ENCODE results near the gene OLFML1.

Gene OLFML1

DNA sequence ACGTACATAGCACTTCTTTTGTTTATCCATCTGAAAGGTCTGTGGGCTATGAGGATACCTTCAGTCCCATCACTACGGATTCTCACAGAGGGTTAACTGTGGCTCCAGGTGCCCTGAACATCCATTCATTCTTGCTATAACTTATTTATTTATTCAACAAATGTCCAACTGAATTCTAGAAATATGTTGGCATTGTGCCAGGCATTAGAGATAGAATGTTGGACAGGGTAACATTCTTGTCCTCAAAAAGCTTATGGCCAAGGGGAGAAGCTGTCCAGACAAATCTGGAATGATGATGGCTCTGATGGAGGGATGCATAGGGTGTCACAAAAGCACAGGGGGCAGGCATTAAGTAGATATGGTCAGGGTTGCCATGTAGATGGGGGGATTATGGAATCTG is 8.4 kb downstream of the OLFML1 start (continued):
- TF ChIP-seq, protein P1, sequence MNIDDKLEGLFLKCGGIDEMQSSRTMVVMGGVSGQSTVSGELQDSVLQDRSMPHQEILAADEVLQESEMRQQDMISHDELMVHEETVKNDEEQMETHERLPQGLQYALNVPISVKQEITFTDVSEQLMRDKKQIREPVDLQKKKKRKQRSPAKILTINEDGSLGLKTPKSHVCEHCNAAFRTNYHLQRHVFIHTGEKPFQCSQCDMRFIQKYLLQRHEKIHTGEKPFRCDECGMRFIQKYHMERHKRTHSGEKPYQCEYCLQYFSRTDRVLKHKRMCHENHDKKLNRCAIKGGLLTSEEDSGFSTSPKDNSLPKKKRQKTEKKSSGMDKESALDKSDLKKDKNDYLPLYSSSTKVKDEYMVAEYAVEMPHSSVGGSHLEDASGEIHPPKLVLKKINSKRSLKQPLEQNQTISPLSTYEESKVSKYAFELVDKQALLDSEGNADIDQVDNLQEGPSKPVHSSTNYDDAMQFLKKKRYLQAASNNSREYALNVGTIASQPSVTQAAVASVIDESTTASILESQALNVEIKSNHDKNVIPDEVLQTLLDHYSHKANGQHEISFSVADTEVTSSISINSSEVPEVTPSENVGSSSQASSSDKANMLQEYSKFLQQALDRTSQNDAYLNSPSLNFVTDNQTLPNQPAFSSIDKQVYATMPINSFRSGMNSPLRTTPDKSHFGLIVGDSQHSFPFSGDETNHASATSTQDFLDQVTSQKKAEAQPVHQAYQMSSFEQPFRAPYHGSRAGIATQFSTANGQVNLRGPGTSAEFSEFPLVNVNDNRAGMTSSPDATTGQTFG (tag by site-specific recombination; IDR thresholded peaks at IDR 0.05; ENCODE audit: borderline replicate concordance): no peak
- TF ChIP-seq ZNF555 (tag by site-specific recombination; conservative IDR thresholded peaks at IDR 0.05) (no peak), ZSCAN16 (tag by site-specific recombination; IDR thresholded peaks at IDR 0.05) (no peak), ZBTB1 (tag by site-specific recombination; IDR thresholded peaks at IDR 0.05) (no peak), HOXC10 (CRISPR knock-in tag; IDR thresholded peaks at IDR 0.05) (no peak)

DNA sequence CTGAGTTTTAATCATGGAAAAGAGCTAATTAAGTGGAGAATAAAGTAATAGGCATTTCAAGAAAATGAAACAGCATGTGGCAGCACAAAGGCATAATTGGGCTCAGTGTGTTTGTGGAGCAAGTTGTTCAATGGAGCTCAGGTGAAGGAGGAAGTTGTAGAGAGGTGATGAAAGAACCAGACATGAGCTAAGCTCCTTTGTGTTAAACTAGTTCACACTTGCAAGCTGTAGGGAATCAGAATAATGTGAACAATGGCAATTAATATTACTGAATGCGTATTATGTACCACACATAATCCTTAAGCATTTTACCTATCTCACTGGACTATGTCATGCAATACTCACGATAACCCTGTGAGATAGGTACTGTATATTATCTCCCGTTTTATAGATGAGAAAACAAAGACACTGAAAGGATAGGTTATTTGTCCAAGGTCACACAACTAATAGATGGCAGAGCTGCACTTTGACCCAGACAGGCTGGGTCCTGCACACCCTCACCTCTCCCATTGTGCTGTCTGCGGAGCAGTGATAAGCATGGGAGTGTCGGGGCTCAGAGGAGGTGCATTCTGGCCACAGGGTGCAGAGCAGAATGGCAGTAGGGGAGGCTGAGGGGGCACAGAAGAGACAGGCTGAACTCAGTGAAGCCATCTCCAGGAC is 8.9 kb downstream of the OLFML1 start:
- Histone ChIP-seq H3K27ac (ENCODE audit: extremely low read depth, low read depth, low read length) (no peak overlapping the region), H3K4me1 (ENCODE audit: control insufficient read depth, insufficient read depth, low read length) (no peaks in the 10 kb centered on the region), H3K9me3 (ENCODE audit: control insufficient read depth, insufficient read depth, low read depth, low read length) (no peaks in the 10 kb centered on the region), H3K4me3 (ENCODE audit: low read depth, low read length) (no peak overlapping the region), H3K36me3 (ENCODE audit: control insufficient read depth in 2 of 2, insufficient read depth in 1 of 2, low read length in 2 of 2) (no peaks in the 10 kb centered on the region)
- TF ChIP-seq ZNF223 (tag by site-specific recombination; IDR thresholded peaks at IDR 0.05): no peak
- no peak for TF ChIP-seq GLI2 (tag by site-specific recombination; IDR thresholded peaks at IDR 0.05; ENCODE audit: borderline replicate concordance, low read depth)
- no peak for TF ChIP-seq ZFP37 (tag by site-specific recombination; IDR thresholded peaks at IDR 0.05)
- TF ChIP-seq GLIS2 (tag by site-specific recombination; IDR thresholded peaks at IDR 0.05): no peak
- TF ChIP-seq, protein P2, sequence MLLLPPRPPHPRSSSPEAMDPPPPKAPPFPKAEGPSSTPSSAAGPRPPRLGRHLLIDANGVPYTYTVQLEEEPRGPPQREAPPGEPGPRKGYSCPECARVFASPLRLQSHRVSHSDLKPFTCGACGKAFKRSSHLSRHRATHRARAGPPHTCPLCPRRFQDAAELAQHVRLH (tag by site-specific recombination; IDR thresholded peaks at IDR 0.05): no peak
- TF ChIP-seq KLF1 (tag by site-specific recombination; IDR thresholded peaks at IDR 0.05): no peak
- TF ChIP-seq ZNF23 (tag by site-specific recombination; IDR thresholded peaks at IDR 0.05; ENCODE audit: borderline replicate concordance): no peak
- ChIA-PET CTCF (no interaction called here), POLR2A (no interaction called here)

DNA sequence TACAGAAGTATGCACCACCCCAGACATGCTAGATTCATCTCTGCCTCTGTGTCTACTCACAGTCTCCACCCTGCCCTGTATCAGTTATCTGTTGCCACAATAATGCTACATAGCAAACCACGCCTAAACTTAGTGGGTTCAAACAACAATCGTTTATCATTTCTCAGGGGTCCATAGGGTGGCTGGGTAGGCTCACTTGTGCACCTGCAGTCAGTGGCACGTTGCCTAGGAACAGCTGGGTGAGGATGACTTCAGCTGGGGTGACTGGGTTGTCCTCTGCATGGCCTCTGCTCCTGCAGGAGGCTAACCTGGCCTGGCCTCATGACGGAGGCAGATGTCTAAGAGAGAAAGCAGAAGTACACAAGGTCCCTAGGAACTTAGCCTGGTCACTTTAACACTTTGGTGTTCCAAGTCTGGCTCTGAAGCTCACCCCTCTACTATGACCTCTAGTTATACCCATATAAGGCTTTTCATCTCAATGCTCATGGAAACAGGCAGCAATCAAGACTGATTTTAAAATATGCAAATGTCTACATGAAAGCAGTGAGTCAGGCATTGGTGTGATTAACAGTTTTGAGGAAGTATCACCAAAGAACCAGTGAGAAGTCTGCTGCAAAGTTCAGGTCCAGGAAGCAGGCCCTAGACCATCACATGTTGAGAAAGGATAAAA is 10.7 kb downstream of the OLFML1 start:
- H3K4me3 ChIP-seq (ENCODE audit: low read depth, low read length): no peak overlapping the region
- POLR2A ChIA-PET: no interaction called here
- no peaks in the 10 kb centered on the region for H3K9me3 ChIP-seq (ENCODE audit: control insufficient read depth, insufficient read depth, low read depth, low read length)
- TF ChIP-seq ZXDB (tag by site-specific recombination; IDR thresholded peaks at IDR 0.05) (no peak), ZNF571 (tag by site-specific recombination; IDR thresholded peaks at IDR 0.05) (no peak), SP7 (tag by site-specific recombination; IDR thresholded peaks at IDR 0.05) (no peak), ZNF521 (tag by site-specific recombination; IDR thresholded peaks at IDR 0.05) (no peak), YY1 (tag by site-specific recombination; IDR thresholded peaks at IDR 0.05) (no peak), ZBTB1 (tag by site-specific recombination; IDR thresholded peaks at IDR 0.05) (no peak), ZNF514 (tag by site-specific recombination; IDR thresholded peaks at IDR 0.05) (no peak), ZNF768 (tag by site-specific recombination; IDR thresholded peaks at IDR 0.05) (no peak), ZNF184 (tag by site-specific recombination; IDR thresholded peaks at IDR 0.05) (no peak)
- TF ChIP-seq, protein P3, sequence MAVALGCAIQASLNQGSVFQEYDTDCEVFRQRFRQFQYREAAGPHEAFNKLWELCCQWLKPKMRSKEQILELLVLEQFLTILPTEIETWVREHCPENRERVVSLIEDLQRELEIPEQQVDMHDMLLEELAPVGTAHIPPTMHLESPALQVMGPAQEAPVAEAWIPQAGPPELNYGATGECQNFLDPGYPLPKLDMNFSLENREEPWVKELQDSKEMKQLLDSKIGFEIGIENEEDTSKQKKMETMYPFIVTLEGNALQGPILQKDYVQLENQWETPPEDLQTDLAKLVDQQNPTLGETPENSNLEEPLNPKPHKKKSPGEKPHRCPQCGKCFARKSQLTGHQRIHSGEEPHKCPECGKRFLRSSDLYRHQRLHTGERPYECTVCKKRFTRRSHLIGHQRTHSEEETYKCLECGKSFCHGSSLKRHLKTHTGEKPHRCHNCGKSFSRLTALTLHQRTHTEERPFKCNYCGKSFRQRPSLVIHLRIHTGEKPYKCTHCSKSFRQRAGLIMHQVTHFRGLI (tag by site-specific recombination; IDR thresholded peaks at IDR 0.05): no peak
- H3K27ac ChIP-seq (ENCODE audit: extremely low read depth, low read depth, low read length): no peak overlapping the region
- CTCF ChIA-PET: no interaction called here
- H3K36me3 ChIP-seq (ENCODE audit: control insufficient read depth in 2 of 2, insufficient read depth in 1 of 2, low read length in 2 of 2): no peaks in the 10 kb centered on the region
- H3K4me1 ChIP-seq (ENCODE audit: control insufficient read depth, insufficient read depth, low read length): no peaks in the 10 kb centered on the region

All from HEK293 (cell line).